Measurements from ENCODE around the gene ATP6V0B. TPM values are rescaled to one million over a fixed set of nuclear protein-coding genes. Genes with fewer than 3 reads are reported as not detected.

The ATP6V0B gene
- total and polyA plus RNA-seq, 9 of the 15 experiments (the other 6 are each of a cell fraction or from before 2014, with no cell fraction given) = 137 to 328 (median 220) TPM

- TF ChIP-seq ELK3 (CRISPR knock-in tag; IDR thresholded peaks at IDR 0.05) (no peak), PHF21A (IDR thresholded peaks at IDR 0.05; ENCODE audit: borderline replicate concordance, low read depth) (no peak), NONO (IDR thresholded peaks at IDR 0.05; ENCODE audit: low read depth in 2 of 2, low read length in 1 of 2) (no peak), ZNF239 (CRISPR knock-in tag; IDR thresholded peaks at IDR 0.05) (peak; percentile 29; the same call in 1 of the 2 replicates), THRAP3 (IDR thresholded peaks at IDR 0.05; ENCODE audit: borderline replicate concordance) (no peak), CREM (IDR thresholded peaks at IDR 0.05; ENCODE audit: low read depth) (peak; percentile 24; the same call in 1 of the 2 replicates), SLC30A9 (CRISPR knock-in tag; IDR thresholded peaks at IDR 0.05) (no peak), ATF7 (IDR thresholded peaks at IDR 0.05) (peak; percentile 59; the same call in 1 of the 2 replicates), SMARCE1 (IDR thresholded peaks at IDR 0.05) (no peak), U2AF1 (optimal IDR thresholded peaks at IDR 0.05; ENCODE audit: low read depth, low read length) (peak; percentile 67), ASH1L (IDR thresholded peaks at IDR 0.05; ENCODE audit: borderline replicate concordance, low read depth, partially characterized antibody) (no peak), GABPB2 (CRISPR knock-in tag; conservative IDR thresholded peaks at IDR 0.05) (no peak), STAT5B (CRISPR knock-in tag; IDR thresholded peaks at IDR 0.05) (no peak), ZNF778 (CRISPR knock-in tag; IDR thresholded peaks at IDR 0.05) (no peak), CTCF (IDR thresholded peaks at IDR 0.05 in 2 of 3, conservative IDR thresholded peaks at IDR 0.05 in 1 of 3; ENCODE audit: insufficient read depth in 2 of 3, low read depth in 1 of 3, low read length in 3 of 3) (peak in 1 of 3 experiments; percentile 13; a peak in 1 of 6 replicates), BCL6 (CRISPR knock-in tag; IDR thresholded peaks at IDR 0.05) (no peak), SMAD1 (IDR thresholded peaks at IDR 0.05; ENCODE audit: low read depth, low read length, partially characterized antibody) (no peak), CC2D1A (IDR thresholded peaks at IDR 0.05) (no peak), ZFPM2 (CRISPR knock-in tag; IDR thresholded peaks at IDR 0.05) (no peak), NR2C2 (CRISPR knock-in tag; IDR thresholded peaks at IDR 0.05) (no peak), NR2C2 (tag; IDR thresholded peaks at IDR 0.05) (peak; percentile 90), TEAD1 (CRISPR knock-in tag; IDR thresholded peaks at IDR 0.05) (peak; percentile 44 to 58; a peak in 2 of 4 replicates), MAX (CRISPR knock-in tag; IDR thresholded peaks at IDR 0.05) (peak; percentile 89), RBM34 (IDR thresholded peaks at IDR 0.05; ENCODE audit: borderline replicate concordance, insufficient read depth, low read length) (no peak), CBFB (CRISPR knock-in tag; IDR thresholded peaks at IDR 0.05) (no peak), PURB (CRISPR knock-in tag; IDR thresholded peaks at IDR 0.05; ENCODE audit: low read depth) (no peak)
These were observed 16.9 kb downstream of the ATP6V0B start, which contains the start of gene CCDC24 (continued) for GRCh38 chr1:43991476-43992231.

Data from K562 (cell line).